ENCODE results near the gene AARSD1. TPM values are rescaled to one million over a fixed set of nuclear protein-coding genes. Genes with fewer than 3 reads are reported as not detected.

Gene AARSD1
- total and polyA plus RNA-seq, 10 donors: 13.1 to 55.6 (median 34.1) TPM

- TF ChIP-seq CTCF (IDR thresholded peaks at IDR 0.05 in 8 of 11, conservative IDR thresholded peaks at IDR 0.05 in 3 of 11) (no peak), POLR2AphosphoS5 (IDR thresholded peaks at IDR 0.05) (no peak), POLR2A (IDR thresholded peaks at IDR 0.05) (no peak)
- H3K36me3 ChIP-seq: no peaks in the 10 kb centered on the region
- no peaks in the 10 kb centered on the region for H3K9me3 ChIP-seq
- intact Hi-C loops (cut with DNase I; ENCODE audit: low total_unique reads): no loop called here
- no peak overlapping the region for H3K4me3 ChIP-seq
- peaks cover 0 to 10% (median 0%) of the 10 kb centered on the region in 7 donors for H3K27me3 ChIP-seq (replicated peaks in 1 of 7)
- no peak overlapping the region for H3K27ac ChIP-seq
- no peaks in the 10 kb centered on the region for H3K4me1 ChIP-seq
- no peak for DNase-seq
- WGBS, 5 donors: 55 to 84% (median 67%) methylated on average over 2 of the region's 2 CpGs
These were observed 50.7 kb downstream of the AARSD1 start for GRCh38 chr17:42913522-42913921.

GRCh38 chr17:42908872-42909700 is 55.2 kb downstream of the AARSD1 start:
- TF ChIP-seq CTCF (IDR thresholded peaks at IDR 0.05 in 8 of 11, conservative IDR thresholded peaks at IDR 0.05 in 3 of 11): no peak
- intact Hi-C loops (cut with DNase I; ENCODE audit: low total_unique reads): no loop called here
- WGBS, 5 donors: 77 to 87% (median 78%) methylated on average over 7 of the region's 7 CpGs
- H3K27me3 ChIP-seq (replicated peaks in 1 of 7): peaks cover 0 to 10% (median 0%) of the 10 kb centered on the region in 7 donors
- no peaks in the 10 kb centered on the region for H3K9me3 ChIP-seq
- H3K27ac ChIP-seq: no peak overlapping the region
- DNase-seq: no peak
- no peaks in the 10 kb centered on the region for H3K4me1 ChIP-seq
- no peak overlapping the region for H3K4me3 ChIP-seq
- H3K36me3 ChIP-seq: no peaks in the 10 kb centered on the region

- Histone ChIP-seq H3K36me3 (no peaks in the 10 kb centered on the region), H3K27me3 (replicated peaks in 1 of 7) (peaks cover 0 to 14% (median 0%) of the 10 kb centered on the region in 7 donors), H3K4me1 (no peaks in the 10 kb centered on the region), H3K4me3 (no peak overlapping the region), H3K27ac (no peak overlapping the region), H3K9me3 (no peaks in the 10 kb centered on the region)
- TF ChIP-seq CTCF (IDR thresholded peaks at IDR 0.05 in 8 of 11, conservative IDR thresholded peaks at IDR 0.05 in 3 of 11): no peak
- TF ChIP-seq POLR2AphosphoS5 (IDR thresholded peaks at IDR 0.05): no peak
- TF ChIP-seq POLR2A (IDR thresholded peaks at IDR 0.05): no peak
- intact Hi-C loops (cut with DNase I; ENCODE audit: low total_unique reads): no loop called here
- WGBS, 5 donors: 69 to 80% (median 74%) methylated on average over 8 of the region's 8 CpGs
- no peak for DNase-seq
These were observed 57.3 kb downstream of the AARSD1 start for GRCh38 chr17:42906772-42907446.

- no peak overlapping the region for H3K27ac ChIP-seq
- H3K27me3 ChIP-seq (replicated peaks in 1 of 7): peaks cover 0 to 4% (median 0%) of the 10 kb centered on the region in 7 donors
- H3K4me3 ChIP-seq: no peak overlapping the region
- TF ChIP-seq POLR2AphosphoS5 (IDR thresholded peaks at IDR 0.05) (no peak), POLR2A (IDR thresholded peaks at IDR 0.05) (no peak), CTCF (IDR thresholded peaks at IDR 0.05 in 8 of 11, conservative IDR thresholded peaks at IDR 0.05 in 3 of 11) (no peak)
- intact Hi-C loops (cut with DNase I; ENCODE audit: low total_unique reads): no loop called here
- H3K9me3 ChIP-seq: no peaks in the 10 kb centered on the region
- H3K36me3 ChIP-seq: no peaks in the 10 kb centered on the region
- no peaks in the 10 kb centered on the region for H3K4me1 ChIP-seq
- 76 to 87% (median 78%) methylated on average over 6 of the region's 6 CpGs for WGBS, 5 donors
- DNase-seq: no peak
These were observed 60.2 kb downstream of the AARSD1 start for GRCh38 chr17:42904110-42904469.
